Neuron (in vitro differentiated cells): ENCODE measurements around the gene C19orf33.

Experiments used
- H2AFZ ChIP-seq: one replicate; pipeline ENCODE4 v1.6.1; 2013; ENCODE audit warnings: low read depth, mild to moderate bottlenecking, inconsistent platforms, low read length, moderate library complexity
- H3K27me3 ChIP-seq: one replicate; pipeline ENCODE4 v1.6.1; 2013; ENCODE audit warnings: low read length; ENCODE audit not compliant: insufficient read depth
- H3K36me3 ChIP-seq: one replicate; pipeline ENCODE4 v1.6.1; 2013; ENCODE audit warnings: low read length; ENCODE audit not compliant: insufficient read depth
- H3K4me1 ChIP-seq: one replicate; pipeline ENCODE4 v1.6.1; 2013; ENCODE audit warnings: low read length; ENCODE audit not compliant: insufficient read depth
- H3K4me3 ChIP-seq: 2 replicates; pipeline ENCODE4 v1.5.1; 2013; ENCODE audit warnings: mild to moderate bottlenecking, low read length, moderate library complexity
- H3K9me3 ChIP-seq: one replicate; pipeline ENCODE4 v1.6.1; 2013; ENCODE audit warnings: low read length

Gene C19orf33

DNA sequence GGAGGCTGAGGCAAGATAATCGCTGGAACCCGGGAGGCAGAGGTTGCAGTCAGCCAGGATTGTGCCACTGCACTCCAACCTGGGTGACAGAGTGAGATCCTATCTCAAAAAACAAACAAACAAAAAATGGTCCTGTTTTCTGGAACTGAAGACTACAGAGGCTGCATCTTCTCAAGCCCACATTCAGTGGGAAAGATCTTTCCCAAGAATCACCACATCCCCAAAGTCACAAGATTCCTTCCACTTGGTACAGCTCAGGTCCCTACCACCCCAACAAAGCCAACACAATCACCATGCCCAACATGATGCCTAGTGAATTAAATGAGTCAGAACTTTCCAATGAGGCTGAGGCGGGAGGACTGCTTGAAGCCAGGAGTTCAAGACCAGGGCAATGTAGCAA lies 46.8 kb downstream of the C19orf33 start:
- Histone ChIP-seq H3K36me3 (no peaks in the 10 kb centered on the region), H3K4me1 (peaks cover 6% of the 10 kb centered on the region), H3K4me3 (no peak overlapping the region), H2AFZ (no peak overlapping the region), H3K9me3 (no peaks in the 10 kb centered on the region), H3K27me3 (no peaks in the 10 kb centered on the region)

DNA sequence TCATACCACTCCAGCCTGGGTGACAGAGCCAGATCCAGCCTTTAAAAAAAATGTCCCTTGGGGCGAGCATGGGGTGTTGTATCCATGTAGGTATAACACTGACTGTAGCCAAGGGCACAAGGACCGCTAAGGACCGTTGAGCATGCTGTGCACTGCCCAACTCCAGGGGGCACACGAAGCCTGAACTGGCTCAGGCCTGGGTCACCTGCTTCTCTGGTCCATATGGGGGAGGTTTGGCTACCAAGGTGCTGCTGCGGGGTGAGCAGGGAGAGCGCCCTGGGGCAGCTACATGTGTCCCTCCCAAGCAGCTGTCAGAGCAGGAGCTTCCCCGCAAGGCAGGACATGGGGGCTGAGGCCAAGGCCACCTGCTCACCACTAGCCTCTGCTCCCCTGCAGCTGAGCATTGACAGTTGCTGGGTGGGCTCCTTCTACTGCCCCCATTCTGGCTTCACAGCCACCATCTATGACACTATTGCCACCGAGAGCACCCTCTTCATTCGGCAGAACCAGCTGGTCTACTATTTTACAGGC lies 47.9 kb downstream of the C19orf33 start:
- no peaks in the 10 kb centered on the region for H3K9me3 ChIP-seq
- no peak overlapping the region for H3K4me3 ChIP-seq
- no peaks in the 10 kb centered on the region for H3K36me3 ChIP-seq
- peaks cover 6% of the 10 kb centered on the region for H3K4me1 ChIP-seq
- no peaks in the 10 kb centered on the region for H3K27me3 ChIP-seq
- no peak overlapping the region for H2AFZ ChIP-seq

GRCh38 chr19:38352611-38353010 lies 48.6 kb downstream of the C19orf33 start:
- no peak overlapping the region for H3K4me3 ChIP-seq
- H3K36me3 ChIP-seq = no peaks in the 10 kb centered on the region
- H3K27me3 ChIP-seq = no peaks in the 10 kb centered on the region
- H2AFZ ChIP-seq = no peak overlapping the region
- no peaks in the 10 kb centered on the region for H3K9me3 ChIP-seq
- H3K4me1 ChIP-seq = peaks cover 6% of the 10 kb centered on the region
